Sigmoid colon (tissue), 7 donors: ENCODE results near the gene GPD1L. TPM values are rescaled to one million over a fixed set of nuclear protein-coding genes. Genes with fewer than 3 reads are reported as not detected.

ENCODE experiments used
- DNase-seq: peaks from one replicate; pipeline ENCODE4 v3.0.0-alpha.2; 2019
- H3K27ac ChIP-seq, 4 donors: fragments of 200-600 bp; sonication (generic); one replicate each; pipeline ENCODE4 v1.5.1; 2016 to 2019; ENCODE audit warnings: mild to moderate bottlenecking in 1 of 4
- H3K27me3 ChIP-seq, 3 donors: fragments of 200-600 bp; sonication (generic); one replicate each; pipeline ENCODE4 v1.5.1; 2019; ENCODE audit warnings: mild to moderate bottlenecking in 1 of 3
- H3K36me3 ChIP-seq, 4 donors: fragments of 200-600 bp; sonication (generic); one replicate each; pipeline ENCODE4 v1.5.1; 2016 to 2019
- H3K4me1 ChIP-seq, 4 donors: fragments of 200-600 bp; sonication (generic); one replicate each; pipeline ENCODE4 v1.5.1; 2017 to 2019
- H3K4me3 ChIP-seq, 4 donors: fragments of 200-600 bp; sonication (generic); one replicate each; pipeline ENCODE4 v1.5.1; 2017 to 2019; ENCODE audit warnings: mild to moderate bottlenecking in 2 of 4, moderate library complexity in 1 of 4
- H3K9me3 ChIP-seq, 4 donors: fragments of 200-600 bp in 3 of 4; sonication (generic) in 3 of 4; one replicate each; pipeline versions ENCODE4 v1.5.1 to v1.6.1; 2013 to 2019
- CTCF ChIP-seq, 4 experiments: fragments of 450-650 bp in 3 of 4; fragments of 200-600 bp in 1 of 4; IDR thresholded peaks; one replicate each; pipeline ENCODE4 v1.5.1; 2016 to 2019; ENCODE audit warnings: antibody characterized with exemption in 4 of 4, mild to moderate bottlenecking in 3 of 4, moderate library complexity in 2 of 4
- EP300 ChIP-seq, 4 donors: sonication (generic); formaldehyde crosslinking; IDR thresholded peaks; one replicate each; pipeline ENCODE4 v1.6.1; 2017; ENCODE audit warnings: antibody characterized with exemption in 4 of 4
- POLR2A ChIP-seq, 2 donors: fragments of 450-650 bp; IDR thresholded peaks; one replicate each; pipeline ENCODE4 v1.6.1; 2016; ENCODE audit warnings: antibody characterized with exemption in 2 of 2, mild to moderate bottlenecking in 2 of 2, moderate library complexity in 2 of 2
- POLR2AphosphoS5 ChIP-seq, 4 donors: sonication (generic); formaldehyde crosslinking; IDR thresholded peaks; one replicate each; pipeline ENCODE4 v1.6.1; 2017; ENCODE audit warnings: antibody characterized with exemption in 4 of 4
- WGBS, 2 donors: extraction: QIAGEN DNeasy Blood & Tissue Kit; methylation state at CpG; one replicate each; pipeline ENCODE4 v1.1.7; 2013; 5-methylcytosine and 5-hydroxymethylcytosine counted together
- intact Hi-C: fragments of 100-400 bp; cut with DNase I; formaldehyde crosslinking; loops from one replicate; pipeline ENCODE4 v1.15.1; 2023
- polyA plus RNA-seq, 3 donors: library from polyadenylated mRNA; stranded (reverse); fragments of 200-250 nt; gene quantifications; one replicate each; pipeline ENCODE4 v1.2.3, GENCODE V29; 2013
- total RNA-seq, 4 donors: library from RNA; depleted of rRNA; stranded (reverse); fragments of >200 nt; gene quantifications; one replicate each; pipeline ENCODE4 v1.1.0, GENCODE V29; 2016
- donor health status: healthy with polysubstance abuse.
- donor health status: Bipolar disorder and iron deficiency.
- donor health status: healthy.

The GPD1L gene
- total and polyA plus RNA-seq, 7 donors = 39.1 to 67.8 (median 46.0) TPM

GRCh38 chr3:32125012-32125411 lies 18.6 kb downstream of the GPD1L start:
- Histone ChIP-seq H3K36me3 (peaks cover 0 to 6% (median 0%) of the 10 kb centered on the region in 4 donors), H3K4me3 (no peak overlapping the region), H3K9me3 (no peaks in the 10 kb centered on the region), H3K27ac (no peak overlapping the region), H3K4me1 (peaks cover 0 to 5% (median 0%) of the 10 kb centered on the region in 4 donors), H3K27me3 (no peaks in the 10 kb centered on the region)
- intact Hi-C loops = no loop called here
- no peak for DNase-seq
- TF ChIP-seq POLR2AphosphoS5 (IDR thresholded peaks at IDR 0.05) = no peak
- no peak for TF ChIP-seq POLR2A (IDR thresholded peaks at IDR 0.05)
- 96 to 99% methylated on average over 2 of the region's 2 CpGs for WGBS, 2 donors

GRCh38 chr3:32126305-32127015 lies 20.0 kb downstream of the GPD1L start:
- Histone ChIP-seq H3K4me1 (peaks cover 0 to 5% (median 0%) of the 10 kb centered on the region in 4 donors), H3K27ac (no peak overlapping the region), H3K4me3 (no peak overlapping the region), H3K9me3 (no peaks in the 10 kb centered on the region), H3K27me3 (no peaks in the 10 kb centered on the region), H3K36me3 (peaks cover 0 to 17% (median 2%) of the 10 kb centered on the region in 4 donors)
- 84 to 85% methylated on average over 4 of the region's 4 CpGs for WGBS, 2 donors
- intact Hi-C loops = no loop called here
- DNase-seq = no peak
- TF ChIP-seq EP300 (IDR thresholded peaks at IDR 0.05) (no peak), POLR2A (IDR thresholded peaks at IDR 0.05) (no peak), CTCF (IDR thresholded peaks at IDR 0.05) (no peak), POLR2AphosphoS5 (IDR thresholded peaks at IDR 0.05) (no peak)

- no peak overlapping the region for H3K4me3 ChIP-seq
- no peaks in the 10 kb centered on the region for H3K27me3 ChIP-seq
- TF ChIP-seq POLR2A (IDR thresholded peaks at IDR 0.05) (no peak), POLR2AphosphoS5 (IDR thresholded peaks at IDR 0.05) (no peak), EP300 (IDR thresholded peaks at IDR 0.05) (no peak)
- 96 to 97% methylated on average over 10 of the region's 10 CpGs for WGBS, 2 donors
- H3K9me3 ChIP-seq = no peaks in the 10 kb centered on the region
- H3K4me1 ChIP-seq = peaks cover 0 to 5% (median 0%) of the 10 kb centered on the region in 4 donors
- DNase-seq = no peak
- H3K36me3 ChIP-seq = peaks cover 0 to 17% (median 2%) of the 10 kb centered on the region in 4 donors
- intact Hi-C loops = no loop called here
- no peak overlapping the region for H3K27ac ChIP-seq
Measured at GRCh38 chr3:32127219-32127826, 20.9 kb downstream of the GPD1L start.

GRCh38 chr3:32128936-32129335 lies 22.5 kb downstream of the GPD1L start:
- intact Hi-C loops = no loop called here
- H3K27me3 ChIP-seq = no peaks in the 10 kb centered on the region
- peaks cover 0 to 5% (median 0%) of the 10 kb centered on the region in 4 donors for H3K4me1 ChIP-seq
- no peaks in the 10 kb centered on the region for H3K9me3 ChIP-seq
- H3K27ac ChIP-seq = no peak overlapping the region
- no peak for TF ChIP-seq CTCF (IDR thresholded peaks at IDR 0.05)
- TF ChIP-seq POLR2A (IDR thresholded peaks at IDR 0.05) = no peak
- TF ChIP-seq POLR2AphosphoS5 (IDR thresholded peaks at IDR 0.05) = no peak
- no peak for TF ChIP-seq EP300 (IDR thresholded peaks at IDR 0.05)
- peaks cover 0 to 17% (median 2%) of the 10 kb centered on the region in 4 donors for H3K36me3 ChIP-seq
- WGBS, 2 donors = 88 to 93% methylated on average over 2 of the region's 2 CpGs
- no peak overlapping the region for H3K4me3 ChIP-seq
- DNase-seq = no peak

- no peaks in the 10 kb centered on the region for H3K9me3 ChIP-seq
- no peak for TF ChIP-seq POLR2AphosphoS5 (IDR thresholded peaks at IDR 0.05)
- no peak for TF ChIP-seq EP300 (IDR thresholded peaks at IDR 0.05)
- TF ChIP-seq POLR2A (IDR thresholded peaks at IDR 0.05) = no peak
- no peak for TF ChIP-seq CTCF (IDR thresholded peaks at IDR 0.05)
- no peak overlapping the region for H3K4me3 ChIP-seq
- H3K36me3 ChIP-seq = peaks cover 0 to 17% (median 2%) of the 10 kb centered on the region in 4 donors
- no peak overlapping the region for H3K27ac ChIP-seq
- 89 to 95% methylated on average over 4 of the region's 4 CpGs for WGBS, 2 donors
- DNase-seq = no peak
- H3K4me1 ChIP-seq = peaks cover 0 to 5% (median 0%) of the 10 kb centered on the region in 4 donors
- intact Hi-C loops = no loop called here
- H3K27me3 ChIP-seq = no peaks in the 10 kb centered on the region
Measured at GRCh38 chr3:32129832-32130231, 23.4 kb downstream of the GPD1L start.
